ENCODE results near the gene ZNF14. TPM values are rescaled to one million over a fixed set of nuclear protein-coding genes. Genes with fewer than 3 reads are reported as not detected.

ZNF14 gene
- total RNA-seq, 1 donor from 2014 or later, result 5.3 TPM

DNA sequence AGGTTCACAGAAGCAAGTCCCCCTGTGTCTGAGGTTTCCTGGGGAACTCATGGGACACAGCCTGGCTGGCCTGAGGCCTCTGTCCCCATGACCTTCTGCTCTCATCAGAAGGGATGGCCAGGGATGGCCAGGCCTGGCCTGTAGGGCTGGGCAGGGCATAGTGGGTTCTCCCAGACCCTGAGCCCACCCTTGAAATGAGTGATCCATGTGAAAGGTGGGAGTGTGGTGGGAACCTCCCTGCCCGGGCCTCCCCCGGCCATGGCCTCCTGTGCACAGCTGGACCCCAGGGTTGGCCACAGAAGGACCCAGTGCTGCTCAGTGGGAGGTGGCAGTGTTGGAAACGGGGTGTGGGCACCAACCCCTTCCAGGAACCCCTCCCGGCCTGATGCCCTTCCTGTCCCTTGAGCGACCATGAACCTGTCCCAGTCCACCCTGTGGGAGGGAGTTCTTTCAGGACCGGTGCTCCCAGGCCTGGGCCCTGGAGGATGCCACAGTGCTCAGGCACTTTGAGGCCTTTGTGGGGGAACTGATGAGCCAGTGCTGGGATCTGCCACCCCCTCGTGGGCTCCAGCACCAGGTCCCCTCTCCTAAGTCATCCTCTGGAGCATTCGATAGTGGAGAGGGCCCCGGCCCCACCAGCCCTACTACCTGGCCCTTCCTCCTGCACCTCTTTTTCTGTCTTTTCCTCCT lies 15.5 kb upstream of the ZNF14 start:
- no peaks in the 10 kb centered on the region for H3K4me1 Mint-ChIP-seq (ENCODE audit: unreplicated experiment)
- TF ChIP-seq, protein P1, sequence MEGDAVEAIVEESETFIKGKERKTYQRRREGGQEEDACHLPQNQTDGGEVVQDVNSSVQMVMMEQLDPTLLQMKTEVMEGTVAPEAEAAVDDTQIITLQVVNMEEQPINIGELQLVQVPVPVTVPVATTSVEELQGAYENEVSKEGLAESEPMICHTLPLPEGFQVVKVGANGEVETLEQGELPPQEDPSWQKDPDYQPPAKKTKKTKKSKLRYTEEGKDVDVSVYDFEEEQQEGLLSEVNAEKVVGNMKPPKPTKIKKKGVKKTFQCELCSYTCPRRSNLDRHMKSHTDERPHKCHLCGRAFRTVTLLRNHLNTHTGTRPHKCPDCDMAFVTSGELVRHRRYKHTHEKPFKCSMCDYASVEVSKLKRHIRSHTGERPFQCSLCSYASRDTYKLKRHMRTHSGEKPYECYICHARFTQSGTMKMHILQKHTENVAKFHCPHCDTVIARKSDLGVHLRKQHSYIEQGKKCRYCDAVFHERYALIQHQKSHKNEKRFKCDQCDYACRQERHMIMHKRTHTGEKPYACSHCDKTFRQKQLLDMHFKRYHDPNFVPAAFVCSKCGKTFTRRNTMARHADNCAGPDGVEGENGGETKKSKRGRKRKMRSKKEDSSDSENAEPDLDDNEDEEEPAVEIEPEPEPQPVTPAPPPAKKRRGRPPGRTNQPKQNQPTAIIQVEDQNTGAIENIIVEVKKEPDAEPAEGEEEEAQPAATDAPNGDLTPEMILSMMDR (IDR thresholded peaks at IDR 0.05), result no peak

DNA sequence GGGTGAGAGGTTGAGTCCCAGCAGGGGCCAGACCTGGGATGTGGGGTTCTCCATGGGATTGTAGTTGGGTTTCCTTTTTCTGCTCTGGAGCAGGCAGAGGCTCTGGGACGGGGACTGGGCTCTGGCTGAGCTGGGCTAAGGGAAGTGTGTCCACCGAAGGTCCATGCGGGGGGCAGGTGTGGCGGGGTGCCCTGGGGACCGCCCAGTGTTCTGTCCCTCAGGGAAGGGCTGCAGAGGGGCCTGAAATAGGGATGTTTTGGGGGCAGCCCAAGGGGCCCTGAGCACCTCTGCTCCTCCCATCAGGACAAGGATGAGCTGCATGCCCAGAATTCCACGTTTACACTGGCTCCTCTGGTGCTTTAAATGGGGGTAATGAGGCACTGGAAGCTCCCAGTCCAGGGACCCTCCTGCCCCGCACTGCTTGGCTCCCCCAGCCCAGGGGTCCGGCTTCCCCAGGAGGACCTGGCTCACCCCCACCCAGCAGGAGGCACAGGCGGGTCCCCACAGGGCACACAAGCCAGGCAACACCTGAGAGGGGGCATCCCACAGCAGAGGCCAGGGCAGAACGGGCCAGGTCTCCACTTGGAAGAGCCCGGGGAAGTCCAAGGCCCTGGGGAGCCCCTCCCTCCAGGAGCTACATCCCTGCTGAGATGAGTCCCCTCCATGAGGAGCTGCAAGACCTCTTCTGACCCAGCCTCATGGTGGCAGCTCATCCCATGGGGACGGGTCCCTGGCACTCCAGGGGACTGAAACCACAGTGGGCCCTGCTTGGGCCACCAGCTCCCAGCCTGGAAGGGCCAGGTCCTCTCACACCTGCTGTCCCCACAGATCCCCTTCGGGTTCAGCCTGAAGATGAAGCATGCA lies 14.7 kb upstream of the ZNF14 start:
- no peak overlapping the region for H3K4me3 Mint-ChIP-seq (ENCODE audit: unreplicated experiment)
- no peaks in the 10 kb centered on the region for H3K4me1 Mint-ChIP-seq (ENCODE audit: unreplicated experiment)
- H3K27ac Mint-ChIP-seq (ENCODE audit: unreplicated experiment), result no peak overlapping the region
- peaks cover 3% of the 10 kb centered on the region for H3K9me3 Mint-ChIP-seq (ENCODE audit: unreplicated experiment)
- DNase-seq (ENCODE audit: extremely low spot score, unreplicated experiment), result no peak
- TF ChIP-seq, protein P1 (IDR thresholded peaks at IDR 0.05), result no peak
- H3K36me3 Mint-ChIP-seq (ENCODE audit: unreplicated experiment), result no peaks in the 10 kb centered on the region
- no peaks in the 10 kb centered on the region for H3K27me3 Mint-ChIP-seq (ENCODE audit: unreplicated experiment)

More for the DNA sequence above, 15.5 kb upstream of the ZNF14 start:
- no peak for DNase-seq (ENCODE audit: extremely low spot score, unreplicated experiment)
- Mint-ChIP-seq H3K4me3 (ENCODE audit: unreplicated experiment) (no peak overlapping the region), H3K9me3 (ENCODE audit: unreplicated experiment) (peaks cover 3% of the 10 kb centered on the region), H3K27me3 (ENCODE audit: unreplicated experiment) (no peaks in the 10 kb centered on the region), H3K36me3 (ENCODE audit: unreplicated experiment) (no peaks in the 10 kb centered on the region), H3K27ac (ENCODE audit: unreplicated experiment) (no peak overlapping the region)

DNA sequence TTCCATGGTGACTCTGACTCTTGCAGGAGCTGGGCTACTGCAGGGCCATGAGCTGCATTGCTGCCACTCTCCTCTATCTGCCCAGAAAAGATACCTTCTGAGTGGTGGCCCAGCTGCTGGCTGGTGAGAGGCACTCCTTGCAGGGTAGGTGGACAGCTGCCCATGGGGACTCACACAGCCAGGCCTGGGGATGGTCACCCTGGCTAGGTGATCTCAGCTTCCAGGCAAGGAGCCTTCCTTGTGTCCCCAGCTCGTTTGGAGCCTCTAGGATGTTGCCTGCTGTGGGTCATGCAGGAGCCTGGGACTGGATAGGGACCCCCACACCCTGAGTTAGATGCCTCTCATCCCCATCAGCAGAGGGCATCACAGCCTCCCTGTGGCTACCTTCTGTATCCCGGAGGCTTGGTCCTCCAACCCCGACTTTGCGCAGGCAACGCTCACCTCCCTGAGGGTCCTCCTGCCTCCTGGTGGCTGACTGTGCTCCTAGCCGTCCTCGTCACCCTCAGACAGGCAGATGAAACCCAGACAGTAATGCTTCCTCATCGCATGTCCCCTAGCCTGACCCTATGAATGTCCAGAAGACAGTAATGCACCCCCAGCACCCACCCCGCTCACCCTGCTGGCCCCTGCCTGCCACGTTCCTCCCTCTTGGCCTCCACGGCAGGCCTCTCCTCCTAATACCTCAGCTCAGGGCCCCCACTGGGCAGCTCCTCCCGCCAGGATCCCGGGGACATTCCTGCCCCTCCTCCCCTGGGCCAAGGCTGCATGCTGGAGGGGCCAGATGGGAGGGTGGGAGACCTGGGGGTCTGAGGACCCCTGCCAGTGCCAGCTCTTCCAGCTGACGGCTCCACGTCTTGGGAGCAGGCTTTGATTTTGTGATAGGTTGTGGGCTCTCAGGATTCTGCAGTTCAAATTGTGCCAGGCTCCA lies 13.6 kb upstream of the ZNF14 start:
- H3K4me1 Mint-ChIP-seq (ENCODE audit: unreplicated experiment), result no peaks in the 10 kb centered on the region
- no peak for DNase-seq (ENCODE audit: extremely low spot score, unreplicated experiment)
- H3K36me3 Mint-ChIP-seq (ENCODE audit: unreplicated experiment), result no peaks in the 10 kb centered on the region
- H3K9me3 Mint-ChIP-seq (ENCODE audit: unreplicated experiment), result peaks cover 3% of the 10 kb centered on the region
- TF ChIP-seq, protein P1 (IDR thresholded peaks at IDR 0.05), result no peak
- no peak overlapping the region for H3K27ac Mint-ChIP-seq (ENCODE audit: unreplicated experiment)
- H3K27me3 Mint-ChIP-seq (ENCODE audit: unreplicated experiment), result no peaks in the 10 kb centered on the region
- no peak overlapping the region for H3K4me3 Mint-ChIP-seq (ENCODE audit: unreplicated experiment)

DNA sequence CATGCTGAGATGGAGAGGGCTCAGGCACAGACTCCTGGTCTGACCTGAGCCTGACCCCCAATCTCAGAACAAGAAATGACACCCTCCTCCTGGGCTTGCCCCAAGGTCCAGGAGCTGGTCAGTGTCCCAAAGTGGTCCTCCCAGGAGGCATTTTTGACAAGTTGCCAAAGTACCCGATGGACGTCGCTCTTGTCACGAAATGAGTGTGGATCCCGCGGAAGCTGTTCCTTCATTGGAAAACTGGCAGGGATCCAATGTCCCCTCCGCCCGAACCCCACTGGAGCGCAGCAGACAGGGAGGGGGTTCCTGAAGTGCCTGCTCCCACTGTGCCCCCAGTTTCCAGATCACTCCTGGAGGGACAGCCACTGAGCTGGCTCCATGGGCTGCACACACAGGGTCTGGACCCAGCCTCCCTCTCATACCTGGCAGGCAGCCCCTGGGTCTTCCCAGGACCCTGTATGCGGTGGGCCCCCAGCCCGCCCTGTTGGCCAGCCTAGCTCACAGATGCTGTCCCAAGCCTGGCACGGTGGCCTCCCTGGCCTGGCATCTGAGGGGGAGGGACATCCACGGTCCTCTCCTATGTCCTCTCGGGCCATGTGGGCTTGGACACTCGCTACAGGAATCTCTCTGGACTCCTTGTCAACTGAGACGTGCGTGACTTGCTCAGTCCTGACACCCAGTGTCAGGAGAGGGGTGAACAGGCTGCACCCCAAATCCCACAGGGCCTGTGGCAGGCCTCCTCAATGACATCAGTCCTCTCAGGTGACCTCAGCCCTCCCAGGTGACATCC lies 12.8 kb upstream of the ZNF14 start:
- TF ChIP-seq, protein P1 (IDR thresholded peaks at IDR 0.05), result no peak
- Mint-ChIP-seq H3K36me3 (ENCODE audit: unreplicated experiment) (no peaks in the 10 kb centered on the region), H3K4me3 (ENCODE audit: unreplicated experiment) (no peak overlapping the region), H3K27ac (ENCODE audit: unreplicated experiment) (no peak overlapping the region), H3K27me3 (ENCODE audit: unreplicated experiment) (no peaks in the 10 kb centered on the region), H3K9me3 (ENCODE audit: unreplicated experiment) (no peaks in the 10 kb centered on the region), H3K4me1 (ENCODE audit: unreplicated experiment) (no peaks in the 10 kb centered on the region)
- DNase-seq (ENCODE audit: extremely low spot score, unreplicated experiment), result no peak

Data from osteocyte (in vitro differentiated cells).